Measurements from ENCODE around the gene AFF3.

GRCh38 chr2:99786636-99787390, 355.6 kb downstream of the AFF3 start:
- TF ChIP-seq ZFP30 (CRISPR knock-in tag; IDR thresholded peaks at IDR 0.05) (no peak), ZC3H10 (CRISPR knock-in tag; IDR thresholded peaks at IDR 0.05) (no peak), PATZ1 (CRISPR knock-in tag; IDR thresholded peaks at IDR 0.05; ENCODE audit: borderline replicate concordance) (no peak), GLIS3 (CRISPR knock-in tag; IDR thresholded peaks at IDR 0.05) (no peak)

Data from SK-N-SH treated with all-trans-retinoic acid at 6 μM for 48 hours (cell line).